Body of pancreas (tissue), 4 donors: ENCODE measurements around the gene CTXN1. TPM values are rescaled to one million over a fixed set of nuclear protein-coding genes. Genes with fewer than 3 reads are reported as not detected.

Source experiments
- ATAC-seq: fragments of 150-250 bp; one replicate; pipeline ENCODE4 v1.9.1; 2016
- DNase-seq, 4 donors: peaks; one replicate each; pipeline ENCODE4 v3.0.0-alpha.2; 2019
- H3K27ac ChIP-seq, 4 donors: fragments of 200-600 bp; sonication (generic); 1 replicate in 3 of 4; 2 replicates in 1 of 4; pipeline versions ENCODE4 v1.5.1 to v1.6.1; 2016 to 2019; ENCODE audit warnings: mild to moderate bottlenecking in 1 of 4, mixed read lengths in 1 of 4, moderate library complexity in 1 of 4
- H3K27me3 ChIP-seq, 2 donors: fragments of 200-600 bp; sonication (generic); one replicate each; pipeline ENCODE4 v1.6.0; 2016; ENCODE audit warnings: mild to moderate bottlenecking in 1 of 2
- H3K36me3 ChIP-seq, 2 donors: fragments of 200-600 bp; sonication (generic); replicated peaks in 1 of 2; 2 replicates each; pipeline ENCODE4 v1.5.1; 2016; ENCODE audit warnings: low read depth in 2 of 2; ENCODE audit not compliant: insufficient read depth in 1 of 2
- H3K4me1 ChIP-seq: fragments of 200-600 bp; sonication (generic); one replicate; pipeline ENCODE4 v1.6.0; 2016
- H3K4me3 ChIP-seq, 2 donors: fragments of 200-600 bp; sonication (generic); 1 replicate in 1 of 2; 2 replicates in 1 of 2; pipeline ENCODE4 v1.5.1; 2016 to 2019
- H3K9me3 ChIP-seq, 3 donors: fragments of 200-600 bp; sonication (generic); 1 replicate in 2 of 3; 2 replicates in 1 of 3; pipeline ENCODE4 v1.5.1; 2016
- CTCF ChIP-seq, 7 experiments: fragments of 450-650 bp in 4 of 7; fragments of 200-600 bp in 3 of 7; sonication (generic) in 3 of 7; IDR thresholded peaks; one replicate each; pipeline ENCODE4 v1.5.1; 2016 to 2019; ENCODE audit warnings: antibody characterized with exemption in 7 of 7
- POLR2A ChIP-seq, 3 donors: fragments of 450-650 bp; IDR thresholded peaks; one replicate each; pipeline ENCODE4 v1.6.1; 2016; ENCODE audit warnings: antibody characterized with exemption in 3 of 3, mild to moderate bottlenecking in 2 of 3
- WGBS, 2 donors: methylation state at CpG; one replicate each; pipeline ENCODE4 v1.1.5; 2017; 5-methylcytosine and 5-hydroxymethylcytosine counted together
- intact Hi-C: fragments of 100-400 bp; cut with DNase I; formaldehyde crosslinking; loops from one replicate; pipeline ENCODE4 v1.15.1; 2023
- total RNA-seq, 2 donors: library from RNA; depleted of rRNA; stranded (reverse); fragments of >200 nt; gene quantifications; one replicate each; pipeline ENCODE4 v1.1.0, GENCODE V29; 2016

CTXN1 gene
- total RNA-seq, 2 donors from 2014 or later, result 5.7 to 10.2 TPM

GRCh38 chr19:7941895-7942596, 16.1 kb upstream of the CTXN1 start:
- H3K4me1 ChIP-seq, result peaks cover 27% of the 10 kb centered on the region
- no peaks in the 10 kb centered on the region for H3K27me3 ChIP-seq
- intact Hi-C loops, result no loop called here
- DNase-seq (no peak), ATAC-seq (no peak)
- H3K27ac ChIP-seq, result no peak overlapping the region
- WGBS, 2 donors, result 86 to 87% methylated on average over 19 of the region's 19 CpGs
- TF ChIP-seq CTCF (IDR thresholded peaks at IDR 0.05) (no peak), POLR2A (IDR thresholded peaks at IDR 0.05) (no peak)
- no peaks in the 10 kb centered on the region for H3K9me3 ChIP-seq
- peaks cover 0 to 7% of the 10 kb centered on the region in 2 donors for H3K36me3 ChIP-seq
- no peak overlapping the region for H3K4me3 ChIP-seq

- H3K4me1 ChIP-seq, result peaks cover 27% of the 10 kb centered on the region
- DNase-seq (no peak), ATAC-seq (no peak)
- no peak overlapping the region for H3K27ac ChIP-seq
- 90 to 93% methylated on average over 9 to 10 of the region's 13 CpGs for WGBS, 2 donors
- no peaks in the 10 kb centered on the region for H3K9me3 ChIP-seq
- intact Hi-C loops, result no loop called here
- no peak overlapping the region for H3K4me3 ChIP-seq
- no peak for TF ChIP-seq POLR2A (IDR thresholded peaks at IDR 0.05)
- TF ChIP-seq CTCF (IDR thresholded peaks at IDR 0.05), result no peak
- no peaks in the 10 kb centered on the region for H3K27me3 ChIP-seq
- peaks cover 0 to 9% of the 10 kb centered on the region in 2 donors for H3K36me3 ChIP-seq
These were observed 14.9 kb upstream of the CTXN1 start for GRCh38 chr19:7940841-7941240.

- ATAC-seq (no peak), DNase-seq (no peak)
- Histone ChIP-seq H3K9me3 (no peaks in the 10 kb centered on the region), H3K27ac (no peak overlapping the region), H3K36me3 (peaks cover 5 to 28% of the 10 kb centered on the region in 2 donors), H3K4me3 (no peak overlapping the region), H3K27me3 (no peaks in the 10 kb centered on the region), H3K4me1 (no peaks in the 10 kb centered on the region)
- intact Hi-C loops, result no loop called here
- no peak for TF ChIP-seq POLR2A (IDR thresholded peaks at IDR 0.05)
- 92 to 93% methylated on average over 20 to 21 of the region's 21 CpGs for WGBS, 2 donors
These were observed 8.8 kb upstream of the CTXN1 start for GRCh38 chr19:7934766-7935165.

- Histone ChIP-seq H3K4me3 (no peak overlapping the region), H3K9me3 (no peaks in the 10 kb centered on the region), H3K4me1 (no peaks in the 10 kb centered on the region), H3K27me3 (no peaks in the 10 kb centered on the region), H3K36me3 (peaks cover 5 to 28% of the 10 kb centered on the region in 2 donors), H3K27ac (no peak overlapping the region)
- 90 to 92% methylated on average over 38 to 54 of the region's 55 CpGs for WGBS, 2 donors
- no peak for TF ChIP-seq CTCF (IDR thresholded peaks at IDR 0.05)
- ATAC-seq (no peak), DNase-seq (no peak)
- intact Hi-C loops, result no loop called here
These were observed 8.1 kb upstream of the CTXN1 start for GRCh38 chr19:7933828-7934725.

GRCh38 chr19:7933411-7933810, 7.5 kb upstream of the CTXN1 start:
- peaks cover 2% of the 10 kb centered on the region for H3K4me1 ChIP-seq
- no peak for DNase-seq
- H3K27me3 ChIP-seq, result no peaks in the 10 kb centered on the region
- intact Hi-C loops, result no loop called here
- TF ChIP-seq POLR2A (IDR thresholded peaks at IDR 0.05) (no peak), CTCF (IDR thresholded peaks at IDR 0.05) (no peak)
- WGBS, 2 donors, result 81 to 90% methylated on average over 5 to 13 of the region's 14 CpGs
- peaks cover 5 to 28% of the 10 kb centered on the region in 2 donors for H3K36me3 ChIP-seq
- H3K27ac ChIP-seq, result no peak overlapping the region
- no peaks in the 10 kb centered on the region for H3K9me3 ChIP-seq
- H3K4me3 ChIP-seq, result no peak overlapping the region
- no peak for ATAC-seq
